ENCODE results near the gene MID1.

- no peak for TF ChIP-seq EZH2 (IDR thresholded peaks at IDR 0.05; ENCODE audit: borderline replicate concordance, low read depth, low read length, severe bottlenecking)
- no peak for TF ChIP-seq CTCF (IDR thresholded peaks at IDR 0.05; ENCODE audit: borderline replicate concordance, extremely low read depth, low read length, poor library complexity, severe bottlenecking)
These were observed 123.9 kb downstream of the MID1 start for GRCh38 chrX:10496345-10496965.
